Lung (tissue), 12 donors: ENCODE measurements around the gene PMS2. TPM values are rescaled to one million over a fixed set of nuclear protein-coding genes. Genes with fewer than 3 reads are reported as not detected.

Source experiments
- ATAC-seq: fragments of 200-7000 bp; cut with Tn5 transposase; one replicate; pipeline ENCODE4 v1.9.1; 2020; ENCODE audit warnings: moderate number of reproducible peaks; ENCODE audit not compliant: insufficient read depth, low FRiP score
- DNase-seq, 3 donors: peaks; one replicate each; pipeline ENCODE4 v3.0.0-alpha.2; 2013 to 2017
- H3K27ac ChIP-seq, 2 donors: one replicate each; pipeline ENCODE4 v1.5.1; 2013; ENCODE audit warnings: mild to moderate bottlenecking in 2 of 2, moderate library complexity in 2 of 2, control low read depth in 1 of 2, inconsistent platforms in 1 of 2, low read depth in 1 of 2, low read length in 1 of 2
- H3K27me3 ChIP-seq, 3 donors: one replicate each; pipeline ENCODE4 v1.5.1; 2013; ENCODE audit warnings: low read length in 2 of 3; ENCODE audit not compliant: control insufficient read depth in 3 of 3, insufficient read depth in 3 of 3
- H3K36me3 ChIP-seq, 4 donors: one replicate each; pipeline ENCODE4 v1.5.1; 2013; ENCODE audit warnings: low read length in 4 of 4, mild to moderate bottlenecking in 1 of 4, moderate library complexity in 1 of 4; ENCODE audit not compliant: control insufficient read depth in 4 of 4, insufficient read depth in 4 of 4
- H3K4me1 ChIP-seq, 5 donors: one replicate each; pipeline ENCODE4 v1.5.1; 2013; ENCODE audit warnings: low read length in 5 of 5, mild to moderate bottlenecking in 2 of 5, moderate library complexity in 1 of 5; ENCODE audit not compliant: control insufficient read depth in 5 of 5, insufficient read depth in 5 of 5
- H3K4me3 ChIP-seq: one replicate; pipeline ENCODE4 v1.5.1; 2013; ENCODE audit warnings: mild to moderate bottlenecking, control low read depth, moderate library complexity
- H3K9ac ChIP-seq, 2 donors: one replicate each; pipeline ENCODE4 v1.5.1; 2013; ENCODE audit warnings: low read length in 2 of 2, control low read depth in 1 of 2; ENCODE audit not compliant: insufficient read depth in 1 of 2
- H3K9me3 ChIP-seq, 4 donors: one replicate each; pipeline ENCODE4 v1.5.1; 2013; ENCODE audit warnings: low read length in 3 of 4, mild to moderate bottlenecking in 1 of 4, moderate library complexity in 1 of 4; ENCODE audit not compliant: control insufficient read depth in 4 of 4, insufficient read depth in 3 of 4
- WGBS, 2 donors: extraction: QIAGEN DNeasy Blood & Tissue Kit; methylation state at CpG; one replicate each; pipeline ENCODE4 v1.1.7; 2013; 5-methylcytosine and 5-hydroxymethylcytosine counted together
- polyA plus RNA-seq, 2 donors: library from polyadenylated mRNA; stranded (reverse); fragments of 200-250 nt; gene quantifications; one replicate each; pipeline ENCODE4 v1.2.1, GENCODE V29; 2013
- total RNA-seq, 2 donors: library from RNA; depleted of rRNA in 1 of 2; stranded (reverse); fragments of >200 nt in 1 of 2; gene quantifications; one replicate each; pipeline ENCODE4 v1.2.1, GENCODE V29; 2014 to 2021
- TF ChIP-seq, protein P1 (sequence below): IDR thresholded peaks from 2 replicates; pipeline ENCODE4 v1.5.1; 2012; ENCODE audit warnings: mild to moderate bottlenecking; ENCODE audit errors: control extremely low read depth, extremely low read depth
- donor health status: control.
- donor health status: control.
- donor health status: Bipolar disorder and iron deficiency.
- donor health status: healthy.
- donor health status: DM: yes; HTN: yes; CAD: no.

PMS2 gene
- total and polyA plus RNA-seq, 4 donors: 3.5 to 19.1 (median 7.9) TPM

- H3K27ac ChIP-seq: no peak overlapping the region
- no peak for DNase-seq
- H3K36me3 ChIP-seq: peaks cover 18 to 22% (median 21%) of the 10 kb centered on the region in 4 donors
- no peak for ATAC-seq
- WGBS, 2 donors: 94 to 96% methylated on average over 8 of the region's 8 CpGs
- H3K27me3 ChIP-seq: no peaks in the 10 kb centered on the region
- H3K9me3 ChIP-seq: no peaks in the 10 kb centered on the region
- H3K9ac ChIP-seq: no peak overlapping the region
- TF ChIP-seq, protein P1, sequence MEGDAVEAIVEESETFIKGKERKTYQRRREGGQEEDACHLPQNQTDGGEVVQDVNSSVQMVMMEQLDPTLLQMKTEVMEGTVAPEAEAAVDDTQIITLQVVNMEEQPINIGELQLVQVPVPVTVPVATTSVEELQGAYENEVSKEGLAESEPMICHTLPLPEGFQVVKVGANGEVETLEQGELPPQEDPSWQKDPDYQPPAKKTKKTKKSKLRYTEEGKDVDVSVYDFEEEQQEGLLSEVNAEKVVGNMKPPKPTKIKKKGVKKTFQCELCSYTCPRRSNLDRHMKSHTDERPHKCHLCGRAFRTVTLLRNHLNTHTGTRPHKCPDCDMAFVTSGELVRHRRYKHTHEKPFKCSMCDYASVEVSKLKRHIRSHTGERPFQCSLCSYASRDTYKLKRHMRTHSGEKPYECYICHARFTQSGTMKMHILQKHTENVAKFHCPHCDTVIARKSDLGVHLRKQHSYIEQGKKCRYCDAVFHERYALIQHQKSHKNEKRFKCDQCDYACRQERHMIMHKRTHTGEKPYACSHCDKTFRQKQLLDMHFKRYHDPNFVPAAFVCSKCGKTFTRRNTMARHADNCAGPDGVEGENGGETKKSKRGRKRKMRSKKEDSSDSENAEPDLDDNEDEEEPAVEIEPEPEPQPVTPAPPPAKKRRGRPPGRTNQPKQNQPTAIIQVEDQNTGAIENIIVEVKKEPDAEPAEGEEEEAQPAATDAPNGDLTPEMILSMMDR: no peak
- no peak overlapping the region for H3K4me3 ChIP-seq
- peaks cover 0 to 6% (median 3%) of the 10 kb centered on the region in 5 donors for H3K4me1 ChIP-seq
Observed at GRCh38 chr7:6016653-6016966, 7.8 kb upstream of the PMS2 start.

DNA sequence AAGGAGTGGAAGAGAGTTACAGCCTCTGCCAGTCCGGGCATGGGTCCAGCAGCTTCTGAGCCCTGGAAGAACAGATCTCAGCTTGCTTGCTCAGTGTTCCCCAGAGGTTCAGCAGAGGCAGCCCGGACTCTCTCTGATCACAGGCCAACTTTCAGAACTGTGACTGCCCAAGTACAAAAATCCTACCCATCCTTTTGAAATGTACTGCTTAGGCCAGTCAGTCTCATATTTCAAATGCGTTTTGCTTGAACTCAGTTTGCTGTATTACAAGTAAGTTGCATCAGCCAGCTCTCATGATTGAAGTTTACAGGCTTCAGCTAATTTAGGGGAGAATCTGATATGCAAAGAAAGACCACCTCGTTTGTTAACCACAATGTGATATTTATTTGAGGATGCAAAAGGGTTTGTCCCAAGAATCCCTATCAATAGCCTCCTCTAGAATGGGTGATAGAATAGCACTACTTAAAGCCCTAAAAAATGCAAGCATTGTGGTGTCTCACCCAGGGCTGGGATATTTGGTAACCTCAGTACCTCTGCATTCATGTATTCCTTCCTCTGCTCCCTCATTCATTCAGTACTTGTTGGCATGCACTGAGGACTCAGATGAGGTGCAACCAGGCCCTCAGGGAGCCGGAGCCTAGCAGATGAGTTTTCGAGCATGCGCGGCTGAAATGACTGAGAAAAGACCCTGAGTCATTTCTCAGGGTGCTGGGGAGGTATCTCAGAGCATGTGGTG, 7.2 kb upstream of the PMS2 start:
- TF ChIP-seq, protein P1: no peak
- 76 to 92% methylated on average over 8 of the region's 8 CpGs for WGBS, 2 donors
- no peak overlapping the region for H3K27ac ChIP-seq
- ATAC-seq: peak; percentile 5
- no peak overlapping the region for H3K9ac ChIP-seq
- H3K4me1 ChIP-seq: peaks cover 0 to 6% (median 3%) of the 10 kb centered on the region in 5 donors
- peaks cover 14 to 21% (median 18%) of the 10 kb centered on the region in 4 donors for H3K36me3 ChIP-seq
- peak; percentile 31 to 72 (median 39) for DNase-seq
- H3K4me3 ChIP-seq: no peak overlapping the region
- no peaks in the 10 kb centered on the region for H3K27me3 ChIP-seq
- no peaks in the 10 kb centered on the region for H3K9me3 ChIP-seq

DNA sequence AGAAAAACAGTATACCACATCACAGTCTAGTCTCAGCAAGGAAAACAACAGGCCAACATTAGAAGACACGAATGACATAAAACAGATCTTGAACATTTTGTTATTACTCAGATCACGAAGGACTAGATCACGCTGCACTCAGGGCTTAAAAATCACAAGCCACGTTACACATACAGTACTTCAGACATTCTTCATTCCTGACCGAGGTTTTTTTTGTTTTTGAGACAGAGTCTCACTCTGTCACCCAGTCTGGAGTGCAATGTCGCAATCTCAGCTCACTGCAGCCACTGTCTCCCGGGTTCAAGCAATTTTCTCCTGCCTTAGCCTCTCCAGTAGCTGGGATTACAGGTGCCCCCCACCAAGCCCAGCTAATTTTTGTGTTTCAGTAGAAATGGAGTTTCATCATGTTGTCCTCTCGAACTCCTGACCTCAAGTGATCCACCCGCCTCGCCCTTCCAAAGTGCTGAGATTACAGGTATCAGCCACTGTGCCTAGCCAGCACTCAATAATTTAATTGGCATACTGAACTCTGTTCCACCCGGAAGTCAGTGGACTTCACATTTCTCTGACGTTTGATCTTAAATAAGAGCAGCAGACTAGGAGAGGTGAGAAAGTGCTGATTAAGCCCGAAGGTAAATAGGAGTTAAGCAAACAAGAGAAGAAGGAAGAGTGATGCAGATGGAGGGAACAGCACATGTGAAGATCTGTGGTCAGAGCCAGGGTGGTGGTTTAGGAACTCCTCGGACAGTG, 3.7 kb upstream of the PMS2 start:
- ATAC-seq: peak; percentile 19
- no peaks in the 10 kb centered on the region for H3K9me3 ChIP-seq
- TF ChIP-seq, protein P1: no peak
- peaks cover 2 to 16% (median 7%) of the 10 kb centered on the region in 4 donors for H3K36me3 ChIP-seq
- no peak for DNase-seq
- H3K27ac ChIP-seq: peak overlapping the region in 1 of 2 donors; percentile 64
- no peaks in the 10 kb centered on the region for H3K27me3 ChIP-seq
- H3K4me1 ChIP-seq: peaks cover 0 to 16% (median 6%) of the 10 kb centered on the region in 5 donors
- no peak overlapping the region for H3K9ac ChIP-seq
- H3K4me3 ChIP-seq: no peak overlapping the region
- WGBS, 2 donors: 56 to 73% methylated on average over 14 of the region's 14 CpGs
